Gastrocnemius medialis (tissue), 4 donors: Measurements from ENCODE around the gene NKX3-2.

Experiments used
- CTCF ChIP-seq, 5 experiments: fragments of 450-650 bp in 3 of 5; fragments of 200-600 bp in 2 of 5; sonication (generic) in 2 of 5; IDR thresholded peaks in 4 of 5; conservative IDR thresholded peaks in 1 of 5; 1 replicate in 4 of 5; 2 replicates in 1 of 5; pipeline ENCODE4 v1.5.1; 2016 to 2019; ENCODE audit warnings: antibody characterized with exemption in 5 of 5, mild to moderate bottlenecking in 3 of 5, moderate library complexity in 3 of 5
- POLR2A ChIP-seq, 2 donors: fragments of 450-650 bp; IDR thresholded peaks; one replicate each; pipeline ENCODE4 v1.6.1; 2017; ENCODE audit warnings: antibody characterized with exemption in 2 of 2, mild to moderate bottlenecking in 2 of 2, moderate library complexity in 2 of 2

- TF ChIP-seq POLR2A (IDR thresholded peaks at IDR 0.05) (no peak), CTCF (IDR thresholded peaks at IDR 0.05 in 4 of 5, conservative IDR thresholded peaks at IDR 0.05 in 1 of 5) (no peak)
Observed at GRCh38 chr4:13584481-13584880, 40.2 kb upstream of the NKX3-2 start.
